ENCODE data around the gene ARHGAP5.

Gene ARHGAP5

GRCh38 chr14:32185097-32185496 lies 108.0 kb downstream of the ARHGAP5 start:
- DNase-seq: no peak

DNA sequence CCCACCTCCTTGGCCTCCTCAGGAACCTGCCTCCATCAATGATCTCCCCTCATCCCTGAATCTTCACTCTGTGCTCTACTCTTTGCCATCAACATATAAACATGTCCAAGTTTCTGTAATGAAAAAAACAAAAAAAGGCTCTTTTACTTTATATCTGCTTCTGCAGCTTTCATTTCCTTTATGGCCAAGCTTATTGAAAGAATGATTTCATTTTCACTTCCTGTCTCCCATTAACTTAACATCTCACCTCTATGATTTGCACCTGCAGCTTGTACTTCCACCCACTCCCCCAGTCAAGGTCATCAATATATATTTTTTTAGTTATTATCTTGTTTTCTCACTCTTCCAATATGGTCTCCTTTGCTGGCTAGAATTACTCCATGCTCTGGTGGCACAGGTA lies 109.1 kb downstream of the ARHGAP5 start:
- DNase-seq: no peak

GRCh38 chr14:32189811-32190210 lies 112.7 kb downstream of the ARHGAP5 start:
- no peak for DNase-seq

GRCh38 chr14:32190673-32191072 lies 113.6 kb downstream of the ARHGAP5 start:
- no peak for DNase-seq

DNA sequence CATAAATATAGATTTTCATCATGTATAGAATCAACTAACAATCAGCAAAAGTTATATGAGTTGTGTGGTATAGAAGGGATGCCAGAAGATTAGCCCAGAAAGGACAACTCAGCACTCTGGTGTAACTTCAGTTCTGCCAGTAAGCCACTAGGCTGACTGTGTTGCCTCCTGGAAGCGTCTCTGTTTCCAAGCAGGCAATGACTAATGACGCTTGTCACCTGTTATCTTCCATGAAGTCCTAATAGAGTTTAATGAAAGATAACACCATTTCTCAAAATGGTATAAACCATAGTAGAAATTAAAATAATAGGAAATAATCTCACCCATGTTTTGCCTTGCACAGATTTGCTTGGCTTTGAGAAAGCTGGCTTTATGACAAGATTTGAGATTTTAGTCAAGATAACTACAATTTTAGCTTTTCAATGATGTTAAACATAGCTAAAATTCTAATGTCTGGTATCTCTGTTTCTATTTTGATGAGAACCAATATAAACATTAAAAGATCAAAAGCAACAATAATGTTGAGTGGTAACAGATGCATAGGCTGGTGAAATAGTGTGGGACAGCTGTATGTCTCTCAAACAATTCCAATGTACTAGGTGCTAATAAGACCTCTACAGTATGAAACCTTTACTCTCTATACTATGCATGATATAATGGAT lies 115.7 kb downstream of the ARHGAP5 start:
- no peak for DNase-seq

DNA sequence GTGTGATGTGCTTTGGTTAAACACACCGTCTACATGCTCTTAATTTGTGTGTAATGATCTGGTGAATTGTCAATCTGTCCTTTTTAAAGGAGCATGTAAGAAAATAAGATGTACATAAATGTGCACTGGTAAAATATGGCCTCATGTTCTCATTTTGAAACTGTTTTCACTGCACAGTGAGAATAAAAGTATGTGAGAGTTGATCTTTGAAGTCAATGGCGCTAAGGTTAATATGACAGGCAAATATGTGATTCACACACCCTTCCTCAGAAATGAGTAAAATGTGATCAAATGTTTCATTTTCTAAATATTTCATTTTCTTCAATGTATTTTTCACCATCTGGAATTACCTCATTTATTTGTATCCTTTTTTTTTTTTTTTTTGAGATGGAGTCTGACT lies 116.4 kb downstream of the ARHGAP5 start:
- no peak for DNase-seq

DNA sequence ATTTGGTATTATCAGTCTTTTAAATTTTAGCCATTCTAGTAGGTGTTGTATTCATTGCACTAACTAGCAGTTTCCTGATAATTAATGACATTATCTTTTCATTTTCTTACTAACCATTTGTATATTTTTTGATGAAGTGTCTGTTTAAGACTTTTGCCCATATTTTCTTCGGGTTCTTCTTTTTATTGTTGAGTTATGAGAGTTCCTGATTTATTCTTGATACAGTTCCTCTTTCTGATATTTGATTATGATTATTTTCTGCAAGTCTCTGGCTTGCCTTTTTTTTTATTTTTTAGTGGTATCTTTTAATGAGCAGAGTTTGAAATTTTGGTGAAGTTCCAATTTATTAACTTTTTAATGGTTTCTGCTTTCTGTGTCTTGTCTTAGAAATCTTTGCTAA lies 118.5 kb downstream of the ARHGAP5 start:
- no peak for DNase-seq

GRCh38 chr14:32197919-32198318 lies 120.8 kb downstream of the ARHGAP5 start:
- no peak for DNase-seq

DNA sequence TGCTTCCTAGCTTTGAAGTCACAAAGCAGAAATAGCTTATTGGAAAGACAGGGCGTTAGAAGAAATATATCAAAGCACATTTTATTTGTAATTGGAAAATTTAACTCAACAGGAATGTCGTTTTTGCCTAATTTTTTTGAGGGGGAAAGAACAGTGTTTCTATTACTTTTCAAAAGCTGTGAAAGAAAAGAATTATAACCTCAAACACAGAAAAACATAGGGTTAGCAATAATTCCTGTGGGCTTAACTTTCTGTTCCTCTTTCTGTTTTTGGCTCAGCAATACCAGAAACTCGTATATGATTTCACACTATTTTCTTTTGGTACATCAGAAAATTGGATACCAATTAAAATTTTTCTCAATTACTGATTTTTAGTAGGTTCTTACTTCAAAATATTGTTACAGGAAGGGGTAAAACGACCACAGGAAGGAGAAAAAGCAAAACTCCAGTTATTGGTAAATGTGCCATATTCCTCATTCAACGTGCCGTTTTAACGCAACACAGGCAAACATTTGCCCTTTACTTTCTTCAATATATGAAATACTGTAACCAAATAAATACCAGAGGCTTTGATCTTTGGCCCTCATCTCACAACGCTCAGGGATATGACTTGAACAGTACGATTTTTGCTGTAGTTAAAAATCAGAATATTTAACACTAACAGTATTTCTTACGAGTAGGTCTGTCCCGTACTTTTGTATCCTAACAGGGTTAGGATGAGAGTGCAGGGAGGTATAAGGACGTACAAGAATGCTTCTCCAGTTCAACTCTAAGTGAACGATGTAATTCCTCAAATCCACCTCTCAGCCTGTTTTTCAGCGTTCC lies 123.5 kb downstream of the ARHGAP5 start:
- DNase-seq: no peak

GRCh38 chr14:32201193-32201815 lies 124.2 kb downstream of the ARHGAP5 start:
- peak; percentile 82 to 83 for DNase-seq

GRCh38 chr14:32201816-32202490 lies 124.8 kb downstream of the ARHGAP5 start, which contains the start of gene RNU6-7:
RNU6-7 (plus strand) TSS chr14:32202045.
- peak; percentile 23 to 48 for DNase-seq

DNA sequence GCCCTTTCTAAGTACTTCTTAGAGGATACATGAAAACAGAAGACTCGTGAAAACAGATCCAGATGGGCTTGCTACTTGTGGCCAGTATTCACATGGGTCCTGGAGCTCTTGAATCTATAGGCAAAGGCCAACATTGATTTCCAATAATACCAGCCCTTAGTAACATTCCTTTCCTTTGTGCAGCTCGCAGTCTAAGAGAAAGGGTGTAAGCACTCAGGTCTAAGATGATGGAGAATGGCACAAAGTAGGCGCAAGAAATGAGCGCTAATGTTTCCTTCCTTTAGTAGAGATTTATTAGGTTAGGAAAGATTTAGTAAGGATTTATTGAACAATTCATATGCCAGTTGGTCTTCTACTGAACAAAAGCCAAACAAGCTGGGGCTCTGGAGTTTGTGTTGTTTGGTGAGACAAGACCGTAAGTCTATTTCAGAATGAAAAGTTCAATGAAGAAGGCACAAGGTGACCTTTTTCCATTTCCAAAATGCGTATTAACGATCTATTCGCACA lies 125.4 kb downstream of the ARHGAP5 start:
- peak in 1 of 2 donors; percentile 18 for DNase-seq

DNA sequence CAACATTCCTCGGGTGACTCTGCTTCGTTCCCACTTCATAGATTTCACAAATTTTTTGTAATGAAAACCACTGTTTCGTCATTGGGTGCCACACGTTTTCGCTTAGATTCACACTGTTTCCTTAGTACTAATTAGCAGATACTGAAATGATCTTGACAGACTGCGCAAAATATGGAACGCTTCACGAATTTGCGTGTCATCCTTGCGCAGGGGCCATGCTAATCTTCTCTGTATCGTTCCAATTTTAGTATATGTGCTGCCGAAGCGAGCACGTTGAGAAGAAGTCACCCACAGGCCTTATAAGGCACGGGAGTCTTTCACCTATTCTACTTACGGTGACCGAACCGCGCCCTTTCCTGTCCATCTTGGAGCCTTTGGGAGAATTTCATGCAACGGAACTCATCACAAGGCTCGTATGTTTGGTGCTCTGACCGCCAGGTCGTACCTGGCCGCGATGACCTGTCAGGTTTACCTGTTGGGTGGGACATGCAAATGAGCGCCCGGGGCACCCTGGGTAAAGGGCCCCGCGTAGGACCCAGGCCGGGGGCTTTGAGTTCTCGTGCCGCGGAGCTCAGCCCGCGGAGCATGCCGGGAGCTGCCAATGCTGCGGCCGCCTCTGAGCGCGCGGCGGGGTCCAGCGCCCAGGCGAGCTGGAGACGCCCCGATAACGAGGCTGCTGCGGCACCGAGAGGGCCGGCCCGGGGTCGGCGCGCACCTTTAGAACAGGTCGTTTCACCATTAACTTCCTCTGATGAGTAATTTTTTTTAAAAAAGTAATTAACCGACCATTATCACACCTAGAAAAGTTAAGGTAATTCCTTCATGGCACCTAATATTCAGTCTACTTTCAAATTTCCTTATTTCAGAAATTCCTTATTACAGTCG lies 126.1 kb downstream of the ARHGAP5 start, which contains the start of gene RNU6-8:
Gene RNU6-8, minus strand, starts transcription at position 272 of the 885 bp plus-strand sequence.
- peak; percentile 85 to 88 for DNase-seq

DNA sequence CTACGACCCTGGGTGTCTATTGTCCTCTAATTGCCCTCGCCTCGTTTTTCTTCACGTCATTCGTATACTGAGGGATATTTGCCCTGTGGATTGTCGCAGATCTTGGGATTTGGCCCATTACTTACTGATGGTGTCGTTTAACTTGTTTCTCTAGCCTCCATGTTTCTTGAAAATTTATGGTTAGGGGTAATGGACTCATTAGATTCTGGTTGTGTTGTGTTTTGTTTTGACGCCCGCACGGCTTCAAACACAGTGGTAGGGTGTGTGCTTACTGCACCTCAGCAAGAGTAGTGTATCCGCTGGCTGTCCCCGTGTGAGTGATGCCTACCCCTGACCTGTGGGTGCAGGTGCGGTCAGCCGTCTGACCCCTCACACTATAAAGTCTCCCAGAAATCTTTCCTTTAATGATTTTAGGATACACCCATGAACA lies 126.8 kb downstream of the ARHGAP5 start:
- DNase-seq: peak; percentile 20 to 28

DNA sequence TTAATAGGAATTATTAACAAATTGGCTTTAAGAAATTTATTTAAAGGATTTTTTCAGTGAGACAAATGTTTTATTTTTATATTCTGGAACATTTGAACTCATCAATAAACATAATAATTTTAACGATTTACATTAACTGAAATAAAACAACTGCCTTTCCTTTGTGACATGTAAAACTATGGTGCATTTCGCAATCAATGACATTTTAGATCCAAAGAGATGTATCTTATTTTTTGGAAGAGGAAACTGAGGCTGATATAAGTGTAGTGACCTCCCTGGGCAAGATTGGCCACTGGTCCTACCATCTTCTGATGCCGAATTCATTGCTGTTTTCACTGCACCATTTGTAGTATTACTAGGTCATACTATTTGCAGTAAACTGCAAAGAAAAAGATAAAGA lies 128.4 kb downstream of the ARHGAP5 start:
- no peak for DNase-seq

DNA sequence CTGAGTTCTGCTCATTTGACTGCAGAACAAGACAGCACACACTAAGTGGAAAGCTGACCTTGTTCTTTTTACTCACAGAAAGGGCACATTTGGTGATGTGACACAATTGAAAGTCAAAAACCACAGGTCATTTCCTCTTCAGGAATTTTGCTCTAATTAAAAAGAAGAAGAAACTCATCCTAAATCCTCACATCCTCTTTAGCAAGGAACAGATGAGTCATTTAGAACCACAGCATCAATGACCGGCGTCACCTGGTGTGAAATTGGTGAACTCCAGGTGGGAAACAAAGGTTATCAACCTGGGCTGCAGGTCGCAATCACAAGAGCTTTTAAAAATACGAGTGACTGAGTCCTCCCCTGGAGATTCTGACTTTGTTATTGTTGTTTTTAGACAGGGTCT lies 128.9 kb downstream of the ARHGAP5 start:
- no peak for DNase-seq

DNA sequence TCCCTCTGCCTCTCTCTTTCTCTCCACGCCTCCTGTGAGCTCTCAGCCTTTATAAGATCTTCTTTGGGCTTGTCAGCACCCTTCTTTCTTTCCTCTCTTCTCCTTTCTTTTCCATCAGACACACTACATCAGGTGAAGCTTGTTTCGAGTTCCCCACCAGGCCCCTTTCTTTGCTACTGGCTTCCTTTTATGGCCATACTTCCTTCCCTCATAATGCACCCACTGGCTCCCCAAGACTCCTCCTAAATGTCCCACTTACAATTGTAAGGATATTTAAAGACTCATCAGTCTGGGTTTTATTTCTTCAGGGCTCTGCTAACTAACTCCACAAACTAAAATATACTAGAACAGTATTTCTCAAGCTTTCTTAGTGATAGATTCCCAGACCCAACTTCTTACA lies 129.4 kb downstream of the ARHGAP5 start:
- no peak for DNase-seq

GRCh38 chr14:32208490-32208889 lies 131.4 kb downstream of the ARHGAP5 start:
- no peak for DNase-seq

All from stimulated activated CD4-positive, alpha-beta T cell treated with anti-CD3 and anti-CD28 coated beads, Interleukin-2, amount 100 ng/mL, for 24 hours (primary cell).